NCI-H187 treated with DMSO at 0.1 percent for 48 hours (cell line): ENCODE results near the gene MAB21L4.

Experiments used
- DNase-seq: peaks from one replicate; lab custom pipeline; 2025; lab: John Stamatoyannopoulos, UW

MAB21L4 gene

DNA sequence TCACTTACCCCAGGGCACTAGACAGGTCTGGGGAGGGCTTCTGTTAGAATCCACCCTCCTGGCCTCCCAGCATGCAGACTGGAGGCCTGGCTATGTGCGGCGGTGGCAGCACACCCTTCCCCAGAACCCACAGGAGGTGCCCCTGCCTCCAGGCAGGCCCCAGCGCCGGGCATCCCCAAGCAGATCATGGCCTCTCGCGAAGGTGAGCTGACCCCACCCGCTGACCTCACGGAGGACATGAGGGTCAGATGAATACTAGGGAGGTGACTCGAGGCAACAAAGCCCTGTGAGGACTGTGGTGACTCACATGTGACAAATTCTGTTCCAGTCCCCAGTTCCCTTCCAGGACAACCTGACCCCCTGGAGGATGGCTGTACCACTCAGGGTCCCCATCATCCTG is 1.9 kb downstream of the MAB21L4 start:
- DNase-seq: no peak

DNA sequence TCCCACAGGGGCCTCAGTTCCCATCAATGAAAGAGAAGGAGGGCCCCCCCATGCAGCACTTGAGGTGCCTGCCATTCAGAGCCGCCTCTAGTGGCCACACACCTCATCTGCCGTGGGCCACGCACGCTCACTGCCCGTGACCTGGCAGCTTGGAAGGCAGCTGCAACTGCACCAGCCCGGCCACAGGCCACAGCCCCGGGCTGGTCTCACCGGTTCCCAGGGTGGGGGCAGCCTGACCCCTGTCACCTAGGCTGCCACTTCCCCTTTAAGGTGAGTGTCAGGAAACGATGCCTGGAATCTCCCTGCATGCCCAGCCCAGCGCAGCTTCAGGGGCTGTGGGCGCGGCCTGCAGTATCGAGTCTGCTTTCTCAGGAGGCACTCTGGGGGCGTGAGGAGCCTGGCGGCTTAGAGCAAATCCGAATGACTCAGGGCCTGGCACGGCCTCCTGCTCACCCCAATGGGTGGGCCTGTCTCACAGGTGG is 2.6 kb downstream of the MAB21L4 start:
- DNase-seq: no peak

- DNase-seq: no peak
Measured at GRCh38 chr2:240892925-240893324, 3.0 kb downstream of the MAB21L4 start.

DNA sequence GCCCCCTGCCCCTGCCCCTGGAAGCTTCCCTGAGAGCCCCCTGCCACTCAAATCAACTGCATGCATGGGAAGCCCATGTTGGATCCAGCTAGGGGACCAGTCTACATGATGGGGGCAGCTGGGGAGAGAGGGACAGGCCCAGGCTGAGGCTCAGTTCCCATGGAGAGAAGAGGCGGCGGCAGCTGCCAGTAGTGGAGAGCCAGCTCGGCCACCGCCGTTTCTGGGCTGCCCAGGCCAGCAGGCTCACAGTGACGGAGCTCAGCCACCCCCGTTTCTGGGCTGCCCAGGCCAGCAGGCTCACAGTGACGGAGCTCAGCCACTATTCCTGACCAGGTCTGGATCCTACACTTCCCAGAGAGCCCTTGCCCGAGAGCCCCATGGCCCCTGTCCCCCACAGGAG is 3.6 kb downstream of the MAB21L4 start:
- DNase-seq: no peak

GRCh38 chr2:240891492-240892340 is 4.2 kb downstream of the MAB21L4 start:
- DNase-seq: no peak

DNA sequence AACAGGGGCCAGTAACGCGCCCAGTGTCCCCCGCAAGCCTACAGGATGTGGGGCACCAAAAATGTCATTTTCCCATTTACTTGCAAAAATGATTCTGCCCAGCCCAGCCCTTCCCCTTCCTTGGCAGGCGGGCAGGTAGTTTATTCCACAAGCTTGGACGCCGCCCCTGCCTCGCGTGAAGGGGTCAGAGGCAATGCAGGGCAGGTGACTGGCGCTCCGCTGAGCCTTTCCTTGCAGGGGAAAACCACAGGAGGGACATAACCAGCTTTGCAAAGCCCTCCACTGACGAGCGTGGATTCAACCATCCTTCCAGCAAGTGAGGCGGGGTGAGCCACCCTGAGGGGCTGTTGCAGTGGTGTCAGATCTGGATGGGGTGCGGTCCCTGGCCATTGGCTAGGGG is 5.3 kb downstream of the MAB21L4 start:
- no peak for DNase-seq

GRCh38 chr2:240889601-240890560 is 6.1 kb downstream of the MAB21L4 start:
- DNase-seq: no peak

DNA sequence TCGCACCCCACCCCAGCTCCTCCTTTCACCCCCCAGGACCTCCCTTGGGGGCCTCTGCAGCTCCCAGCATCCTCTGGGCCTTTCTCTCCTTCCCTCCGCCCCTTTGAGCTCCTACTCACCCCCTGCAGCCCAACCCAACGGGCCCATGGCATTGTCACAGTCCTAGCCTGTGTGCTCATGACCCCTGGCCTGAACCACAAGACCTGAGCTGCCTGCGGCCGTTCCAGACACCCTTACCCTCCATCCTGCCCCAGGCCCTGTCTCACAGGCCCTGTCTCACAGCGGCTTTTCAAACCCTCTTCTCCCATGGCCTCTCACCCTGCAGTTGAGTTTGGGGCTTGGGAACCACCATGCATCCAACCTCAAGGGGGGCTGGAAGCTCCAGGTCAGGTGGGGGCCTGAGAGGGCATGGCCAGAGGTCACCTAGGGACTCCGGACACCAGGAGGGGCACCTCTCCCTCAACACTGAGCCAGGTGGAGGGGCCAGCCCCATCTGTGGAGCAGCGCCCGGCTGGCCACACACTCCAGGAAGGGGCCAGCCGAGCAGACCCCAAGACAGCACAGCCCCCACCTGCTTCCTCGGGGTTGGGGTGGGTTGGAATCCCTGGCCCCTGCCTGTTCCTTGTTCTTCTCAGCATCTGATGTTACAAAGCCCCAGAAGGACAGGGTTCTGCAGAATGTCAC is 6.9 kb downstream of the MAB21L4 start:
- no peak for DNase-seq

DNA sequence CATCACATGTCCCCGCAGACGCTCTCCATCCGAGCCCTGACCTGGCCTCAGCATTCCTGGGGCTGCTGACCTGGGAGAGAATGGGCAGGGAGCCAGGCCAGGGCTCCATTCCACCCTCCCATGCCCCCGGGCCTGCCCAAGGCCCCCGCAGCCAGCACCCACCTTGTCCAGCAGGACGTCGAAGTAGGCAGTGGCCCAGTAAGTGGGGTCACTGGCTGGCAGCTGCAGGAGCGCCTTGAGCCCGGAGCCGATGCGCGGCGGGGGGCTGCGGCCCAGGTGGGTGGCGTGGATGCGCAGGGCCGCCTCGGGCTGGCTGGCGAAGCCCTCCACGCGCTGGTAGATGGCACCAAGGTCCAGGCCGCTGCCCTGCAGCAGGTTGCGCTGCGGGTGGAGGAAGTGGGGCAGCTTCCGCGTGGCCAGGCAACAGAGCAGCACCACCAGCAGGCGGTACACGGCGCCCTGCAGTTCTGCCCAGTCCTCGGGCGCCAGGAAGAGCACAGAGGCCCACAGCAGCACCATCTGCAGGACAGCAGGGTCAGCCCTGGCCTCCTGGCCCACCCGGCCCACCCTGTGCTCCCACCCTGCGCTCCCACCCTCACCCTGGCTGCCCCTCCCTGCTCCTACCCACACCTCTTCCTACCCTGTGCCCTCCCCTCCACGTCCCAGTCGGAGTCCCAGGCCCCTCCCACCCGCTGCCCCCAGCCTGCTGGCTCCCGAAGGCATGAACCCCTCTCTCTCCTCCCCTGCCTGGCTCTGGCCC is 7.6 kb downstream of the MAB21L4 start:
- DNase-seq: no peak

- no peak for DNase-seq
Measured at GRCh38 chr2:240887631-240888030, 8.3 kb downstream of the MAB21L4 start.

DNA sequence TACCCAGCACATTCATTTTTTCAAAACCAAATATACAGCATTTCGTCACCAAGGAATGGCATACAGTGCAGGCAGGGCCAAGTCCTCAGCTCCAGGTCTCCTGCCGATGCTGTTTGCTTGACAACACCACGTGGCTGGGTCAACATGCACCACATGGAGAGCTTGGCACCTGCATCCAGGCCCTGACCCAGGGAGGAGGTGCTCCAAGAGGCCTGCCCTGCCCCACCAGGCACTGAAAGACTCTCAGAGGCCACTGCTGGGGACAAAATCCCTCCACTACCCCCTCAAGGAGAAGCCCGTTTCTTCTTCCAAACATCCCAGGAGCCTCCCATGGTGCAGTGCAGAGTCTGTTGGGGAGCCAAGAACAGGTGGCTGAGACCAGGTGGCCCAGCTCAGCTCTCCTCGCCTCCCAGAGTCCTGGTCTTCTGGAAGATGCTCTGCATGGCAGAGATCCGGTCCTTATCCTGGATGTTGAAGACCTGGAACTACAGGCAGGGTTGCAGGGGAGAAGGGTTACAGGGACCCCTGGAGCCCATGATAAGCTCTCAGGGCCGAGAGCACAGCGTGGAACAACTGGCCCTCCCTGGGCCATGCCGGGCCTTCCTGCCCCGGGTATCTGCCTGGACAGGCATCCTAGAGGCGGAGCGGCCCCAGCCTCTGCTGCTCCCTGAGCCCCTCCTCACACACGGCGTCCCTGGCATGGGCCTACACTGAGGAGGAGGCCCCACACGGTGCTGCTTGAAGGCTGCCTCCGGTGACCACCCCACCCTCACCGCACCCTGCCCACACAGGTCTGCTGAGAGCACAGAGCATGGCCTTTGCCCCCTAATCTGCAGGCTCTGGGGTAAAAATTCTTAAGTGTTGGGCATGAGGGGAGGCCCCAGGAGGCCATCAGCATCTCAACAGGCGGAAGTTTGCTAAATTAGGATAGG is 9.0 kb downstream of the MAB21L4 start:
- no peak for DNase-seq

GRCh38 chr2:240886023-240886565 is 9.9 kb downstream of the MAB21L4 start:
- no peak for DNase-seq

DNA sequence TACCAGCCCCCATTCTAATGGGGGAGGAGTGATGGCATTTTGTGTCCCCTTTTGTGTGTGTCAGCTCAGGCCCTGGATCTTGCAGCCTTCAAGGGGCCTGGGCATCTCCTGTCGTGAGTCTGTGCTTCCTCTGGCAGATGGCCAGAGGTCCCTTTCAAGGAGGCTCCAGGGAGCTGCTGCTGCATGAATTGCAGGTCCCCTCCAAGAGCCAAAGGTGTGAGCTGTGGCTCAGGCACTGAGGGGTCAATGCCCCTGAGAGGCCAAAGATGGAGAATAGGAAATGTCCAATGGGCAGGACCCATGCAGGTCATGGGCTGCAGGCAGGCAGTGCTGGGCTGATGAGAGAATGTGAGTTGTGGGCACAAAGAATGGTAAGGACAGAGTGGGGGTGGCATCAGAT is 10.4 kb downstream of the MAB21L4 start:
- DNase-seq: no peak

DNA sequence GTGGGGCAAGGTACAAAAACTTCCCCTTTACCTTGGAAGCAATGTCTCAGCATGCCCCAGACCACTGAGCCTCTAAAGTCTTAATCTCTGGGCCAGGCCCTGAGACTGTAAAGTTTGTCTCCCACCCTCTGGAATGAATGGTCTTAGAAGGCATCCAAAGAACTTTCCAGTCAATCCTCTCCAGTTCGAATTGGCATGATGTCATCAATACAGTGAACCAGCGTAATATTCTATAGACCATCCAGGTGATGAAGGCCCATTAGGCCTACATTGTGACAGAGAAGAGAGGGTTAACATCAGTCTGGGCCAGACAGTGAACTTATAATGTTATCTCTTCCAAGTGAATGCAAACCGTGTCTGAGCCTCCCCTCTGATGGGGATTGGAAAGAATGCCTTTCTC is 11.2 kb downstream of the MAB21L4 start:
- DNase-seq: no peak

GRCh38 chr2:240884221-240884620 is 11.7 kb downstream of the MAB21L4 start:
- DNase-seq: no peak

GRCh38 chr2:240881913-240882312 is 14.0 kb downstream of the MAB21L4 start:
- peak; percentile 1 for DNase-seq

DNA sequence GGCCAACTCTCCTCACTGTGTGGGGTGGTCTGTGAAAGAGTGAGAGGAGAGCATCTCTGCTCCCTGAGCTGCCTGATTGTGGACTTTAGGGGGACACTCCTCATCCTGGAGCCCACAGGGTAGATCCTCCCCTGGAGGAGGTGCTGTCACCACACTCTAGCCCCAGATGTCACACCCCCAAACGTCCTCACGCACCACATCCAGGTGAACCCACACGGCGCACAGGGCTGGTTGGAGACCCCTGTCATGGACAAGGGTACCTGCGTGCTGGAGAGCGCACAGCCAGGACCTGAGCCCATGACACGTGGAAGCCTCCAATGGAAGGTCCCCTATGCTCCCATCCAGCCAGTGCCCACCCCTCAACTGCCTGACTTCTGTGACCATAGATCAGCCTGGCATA is 16.9 kb downstream of the MAB21L4 start:
- no peak for DNase-seq

DNA sequence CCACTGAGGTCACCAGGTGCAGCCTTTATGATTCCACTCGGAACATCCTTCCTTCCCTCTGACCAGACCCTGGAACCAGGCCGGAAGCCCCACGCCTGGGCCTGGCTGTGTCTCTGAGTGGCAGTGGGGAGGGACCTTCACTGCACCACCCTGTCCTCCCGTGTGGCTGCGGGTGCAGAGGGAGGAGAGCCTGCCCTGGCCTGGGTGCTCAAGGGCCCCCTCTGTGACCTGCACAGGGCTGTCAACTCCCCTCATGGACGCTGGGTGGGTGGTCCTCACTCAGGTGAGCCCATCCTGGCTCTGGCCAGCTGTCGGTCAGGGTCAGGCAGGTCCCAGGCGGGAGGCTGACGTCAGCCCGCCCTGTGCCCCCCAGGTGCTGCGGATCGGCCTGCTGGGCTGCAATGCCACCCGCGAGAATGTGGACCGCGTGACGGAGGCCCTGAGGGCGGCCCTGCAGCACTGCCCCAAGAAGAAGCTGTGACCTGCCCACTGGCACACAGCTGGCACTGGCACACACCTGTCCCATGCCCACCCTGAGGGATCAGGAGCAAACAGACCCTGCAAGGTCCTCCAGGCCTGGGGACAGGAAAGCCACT is 17.5 kb downstream of the MAB21L4 start:
- DNase-seq: no peak

GRCh38 chr2:240877460-240878340 is 18.3 kb downstream of the MAB21L4 start:
- no peak for DNase-seq
